ENCODE data around the gene RAP2B.
A peak's percentile ranks its signal among the peaks of the same experiment; 100 is the strongest.
"Not testable (repeated sequence)": the region's sequence is repeated elsewhere in the genome, so short reads cannot be mapped to it uniquely, and the experiment has no call there.

Gene RAP2B

DNA sequence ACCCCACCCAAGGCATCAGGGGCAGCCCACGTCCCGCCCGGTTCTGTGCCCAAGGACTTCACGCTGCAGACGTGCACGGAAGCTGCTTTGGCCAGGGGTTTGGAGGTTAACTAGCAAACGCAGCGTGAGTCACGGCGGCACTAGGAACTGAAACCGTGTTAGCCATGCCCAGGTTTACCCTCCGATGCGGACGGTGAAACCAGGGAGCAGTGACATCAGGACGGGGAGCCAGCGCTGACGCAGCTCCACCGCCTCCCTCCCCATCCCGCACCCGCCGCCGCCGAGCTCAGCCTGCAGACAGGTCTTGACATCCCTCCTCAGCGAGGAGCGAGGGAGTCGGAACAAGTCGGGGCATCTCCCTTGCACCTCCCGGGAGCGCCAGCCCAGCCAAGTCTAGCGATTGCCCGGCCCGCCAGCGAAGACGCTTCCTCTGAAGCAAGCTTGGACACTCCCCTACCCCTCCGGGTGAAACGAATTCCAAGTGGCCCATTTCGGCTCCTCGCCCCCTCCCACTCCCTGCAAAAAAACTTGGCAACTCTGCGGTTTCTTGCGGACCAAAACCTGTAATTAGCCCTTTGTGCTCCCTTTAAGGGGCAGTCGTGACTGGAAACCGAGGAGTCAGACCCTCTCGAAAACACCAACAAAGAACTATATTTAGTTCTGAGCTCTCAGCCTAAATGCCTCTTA, 1.4 kb upstream of the RAP2B start:
- DNase-seq = peak; percentile 93

- peak; percentile 100 for DNase-seq
Observed at GRCh38 chr3:153161138-153161713, 800 bp upstream of the RAP2B start.

DNA sequence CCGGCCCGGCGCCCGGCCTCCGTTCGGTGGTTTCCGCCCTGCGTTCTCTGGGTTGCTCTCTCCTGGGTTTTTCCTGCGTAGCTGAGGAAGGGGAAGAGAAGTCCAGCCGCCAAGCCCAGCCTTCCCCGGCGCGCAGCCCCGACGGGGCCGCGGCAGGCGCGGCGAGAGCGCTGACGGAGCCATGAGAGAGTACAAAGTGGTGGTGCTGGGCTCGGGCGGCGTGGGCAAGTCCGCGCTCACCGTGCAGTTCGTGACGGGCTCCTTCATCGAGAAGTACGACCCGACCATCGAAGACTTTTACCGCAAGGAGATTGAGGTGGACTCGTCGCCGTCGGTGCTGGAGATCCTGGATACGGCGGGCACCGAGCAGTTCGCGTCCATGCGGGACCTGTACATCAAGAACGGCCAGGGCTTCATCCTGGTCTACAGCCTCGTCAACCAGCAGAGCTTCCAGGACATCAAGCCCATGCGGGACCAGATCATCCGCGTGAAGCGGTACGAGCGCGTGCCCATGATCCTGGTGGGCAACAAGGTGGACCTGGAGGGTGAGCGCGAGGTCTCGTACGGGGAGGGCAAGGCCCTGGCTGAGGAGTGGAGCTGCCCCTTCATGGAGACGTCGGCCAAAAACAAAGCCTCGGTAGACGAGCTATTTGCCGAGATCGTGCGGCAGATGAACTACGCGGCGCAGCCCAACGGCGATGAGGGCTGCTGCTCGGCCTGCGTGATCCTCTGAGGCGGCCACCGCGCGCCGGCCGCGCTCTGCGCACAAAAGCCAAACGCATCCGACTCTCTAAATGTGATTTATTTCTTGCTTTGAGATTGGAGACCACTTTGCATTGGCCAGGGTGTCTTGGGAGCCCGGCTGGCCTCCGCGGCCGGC, 727 bp downstream of the RAP2B start:
- no peak for DNase-seq

DNA sequence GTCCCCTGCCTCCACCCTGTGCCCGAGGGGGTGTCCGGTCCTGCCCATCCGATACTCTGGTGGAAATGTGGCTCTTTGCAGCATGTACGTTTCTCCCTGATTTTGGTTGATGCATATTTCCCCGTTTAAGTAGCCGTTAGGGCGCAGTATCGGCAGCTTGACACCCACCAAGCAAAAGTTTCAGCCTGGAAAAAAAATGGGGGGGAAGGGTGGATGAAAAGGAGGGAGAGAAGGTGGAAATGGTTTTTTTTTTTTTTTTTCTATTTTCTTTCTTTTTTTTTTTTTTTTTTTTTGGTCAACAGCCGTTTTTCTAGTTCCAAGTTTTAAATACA, 1.3 kb downstream of the RAP2B start:
- DNase-seq = no peak

DNA sequence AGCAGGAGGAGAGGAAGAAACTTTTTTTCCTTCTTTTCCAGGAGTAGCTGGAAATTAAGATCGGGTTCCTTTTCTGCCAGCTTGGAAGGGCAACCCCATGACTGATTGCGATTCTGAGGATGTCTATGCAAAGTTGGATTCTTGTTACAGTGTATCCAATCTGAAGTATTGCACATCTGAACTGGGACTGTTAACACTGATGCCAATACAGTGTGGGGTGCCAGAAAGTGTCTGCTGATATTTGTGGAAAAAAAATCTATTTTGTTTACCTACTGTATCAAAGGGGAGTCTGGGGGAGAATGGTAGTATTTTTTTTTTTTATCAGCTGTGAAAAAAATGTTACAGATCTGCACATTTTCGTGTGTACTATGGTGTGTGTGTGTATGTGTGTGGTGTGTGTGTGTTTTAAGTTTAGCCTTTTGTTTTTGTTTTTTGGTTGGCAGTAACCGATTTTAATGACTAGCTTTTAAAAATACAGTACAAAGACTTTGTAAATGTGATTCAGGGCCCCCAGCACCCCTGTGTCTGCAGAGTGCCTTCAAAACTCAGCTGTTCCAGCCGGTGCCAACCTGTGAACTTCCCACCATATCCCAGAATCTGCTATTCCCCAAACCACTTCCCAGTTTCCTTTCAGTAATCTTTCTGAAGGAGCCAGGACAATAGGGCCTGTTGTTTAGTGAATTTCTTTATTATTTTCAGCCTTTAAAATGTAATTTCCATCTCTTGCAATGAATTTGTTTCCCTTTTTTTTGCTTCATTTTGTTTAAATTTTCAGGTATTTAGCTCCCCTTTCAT, 1.9 kb downstream of the RAP2B start:
- DNase-seq = no peak

- no peak for DNase-seq
Observed at GRCh38 chr3:153165261-153165681, 3.2 kb downstream of the RAP2B start.

- peak; percentile 28 for DNase-seq
Observed at GRCh38 chr3:153166206-153166605, 4.2 kb downstream of the RAP2B start.

- no peak for DNase-seq
Observed at GRCh38 chr3:153166796-153167195, 4.8 kb downstream of the RAP2B start.

DNA sequence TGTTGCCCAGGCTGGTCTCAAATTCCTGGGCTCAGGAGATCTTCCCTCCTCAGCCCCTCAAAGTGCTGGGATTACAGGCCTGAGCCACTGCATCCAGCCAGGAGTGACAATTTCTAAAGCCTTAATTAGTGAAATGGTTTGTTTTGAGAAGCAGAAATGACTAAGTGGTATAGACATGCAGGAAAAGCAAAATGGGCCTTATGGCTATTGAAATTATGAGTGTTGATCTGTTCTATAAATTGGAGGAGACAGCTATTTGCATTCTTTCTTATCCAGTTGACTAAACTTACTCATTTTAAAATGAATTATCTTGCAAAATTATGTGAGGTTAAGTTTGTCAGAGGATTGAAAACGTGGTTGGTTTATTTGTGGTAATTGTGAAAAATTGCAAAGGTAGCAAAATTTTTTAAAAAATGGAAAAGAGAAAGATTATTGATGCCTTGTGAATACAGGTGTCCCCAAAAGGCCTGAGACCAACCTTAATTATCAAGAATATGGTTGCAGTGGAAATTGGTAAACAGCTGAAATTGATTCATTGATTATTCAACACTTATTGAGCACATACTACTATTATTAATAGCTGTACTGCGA, 7.9 kb downstream of the RAP2B start:
- DNase-seq = no peak

- DNase-seq = no peak
Observed at GRCh38 chr3:153171256-153171655, 9.2 kb downstream of the RAP2B start.

DNA sequence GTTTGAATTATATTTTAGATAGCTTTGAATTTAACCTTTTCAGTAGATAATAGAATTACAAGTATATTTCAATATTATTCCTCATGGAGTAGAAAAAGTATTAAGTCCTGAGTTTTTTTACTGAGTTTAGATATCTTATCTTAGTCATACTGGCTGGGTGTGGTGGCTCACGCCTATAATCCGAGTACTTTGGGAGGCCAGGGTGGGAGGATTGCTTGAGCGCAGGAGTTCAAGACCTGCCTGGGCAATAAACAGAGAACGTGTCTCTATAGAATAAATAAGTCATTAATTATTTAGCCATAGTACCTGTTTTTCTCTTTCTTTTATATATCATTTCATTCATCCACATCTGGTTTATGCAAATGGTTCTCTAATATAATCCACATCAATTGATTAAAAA, 9.9 kb downstream of the RAP2B start:
- no peak for DNase-seq

DNA sequence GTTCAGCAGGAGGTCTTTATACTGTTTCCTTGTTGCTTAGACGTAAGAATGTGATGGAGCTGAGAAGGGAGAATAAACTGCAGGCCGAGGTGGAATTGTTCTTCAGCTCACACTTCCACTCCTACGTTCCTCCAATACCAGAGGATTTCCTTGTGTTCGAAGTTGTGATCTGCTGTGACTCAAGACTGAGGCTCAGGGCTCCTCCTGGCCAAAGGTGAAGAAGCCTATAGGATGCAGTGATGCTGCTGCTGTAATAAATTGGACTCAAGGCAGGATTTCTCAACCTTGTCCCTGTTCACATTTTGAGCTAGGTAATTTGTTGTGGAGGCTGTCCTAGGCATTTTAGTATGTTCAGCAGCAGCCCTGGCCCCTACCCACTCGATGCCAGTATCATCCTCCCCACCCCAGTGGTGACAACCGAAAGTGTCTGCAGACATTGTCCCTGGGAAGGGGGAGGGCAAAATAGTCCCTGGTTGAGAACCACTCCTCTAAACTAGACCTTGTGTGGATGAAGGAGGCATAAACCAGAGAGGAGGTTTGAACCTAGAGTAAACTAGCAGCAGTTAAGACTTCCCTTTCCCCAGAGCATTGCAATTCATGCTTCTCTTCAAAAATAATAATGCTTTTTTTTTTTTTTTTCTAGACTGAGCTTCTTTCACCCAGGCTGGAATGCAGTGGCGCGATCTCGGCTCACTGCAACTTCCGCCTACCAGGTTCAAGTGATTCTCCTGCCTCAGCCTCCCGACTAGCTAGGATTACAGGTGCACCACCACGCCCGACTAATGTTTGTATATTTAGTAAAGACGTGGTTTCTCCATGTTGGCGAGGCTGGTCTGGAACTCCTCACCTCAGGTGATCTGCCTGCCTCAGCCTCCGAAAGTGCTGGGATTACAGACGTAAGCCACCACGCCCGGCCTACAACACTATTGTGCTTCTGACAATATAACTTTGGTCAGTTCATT, 11.1 kb downstream of the RAP2B start:
- DNase-seq = no peak

GRCh38 chr3:153173758-153174516, 11.9 kb downstream of the RAP2B start:
- peak; percentile 85 for DNase-seq

- no peak for DNase-seq
Observed at GRCh38 chr3:153176197-153176596, 14.2 kb downstream of the RAP2B start.

DNA sequence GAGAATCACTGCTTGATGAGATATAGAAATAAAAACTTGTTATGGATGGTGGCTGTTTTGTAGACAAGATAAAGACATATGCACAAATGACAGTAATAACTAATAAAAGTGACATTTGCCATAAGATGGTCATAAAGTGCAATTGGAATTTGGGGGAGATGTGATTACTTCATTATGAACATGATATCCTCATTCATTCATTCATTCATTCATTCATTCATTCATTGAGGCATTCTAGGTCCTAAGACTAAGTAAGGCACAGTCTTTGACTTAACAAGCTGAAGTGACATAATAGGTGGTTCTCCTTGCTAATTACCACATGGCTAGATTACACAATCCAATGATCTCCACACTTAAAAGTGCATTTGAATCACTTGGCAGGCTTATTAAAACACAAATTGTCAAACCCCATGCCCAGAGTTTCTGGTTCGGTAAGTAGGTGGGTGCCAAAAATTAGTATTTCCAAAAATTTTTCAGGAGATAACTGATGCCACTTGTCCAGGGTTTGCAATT, 18.9 kb downstream of the RAP2B start:
- DNase-seq = no peak

DNA sequence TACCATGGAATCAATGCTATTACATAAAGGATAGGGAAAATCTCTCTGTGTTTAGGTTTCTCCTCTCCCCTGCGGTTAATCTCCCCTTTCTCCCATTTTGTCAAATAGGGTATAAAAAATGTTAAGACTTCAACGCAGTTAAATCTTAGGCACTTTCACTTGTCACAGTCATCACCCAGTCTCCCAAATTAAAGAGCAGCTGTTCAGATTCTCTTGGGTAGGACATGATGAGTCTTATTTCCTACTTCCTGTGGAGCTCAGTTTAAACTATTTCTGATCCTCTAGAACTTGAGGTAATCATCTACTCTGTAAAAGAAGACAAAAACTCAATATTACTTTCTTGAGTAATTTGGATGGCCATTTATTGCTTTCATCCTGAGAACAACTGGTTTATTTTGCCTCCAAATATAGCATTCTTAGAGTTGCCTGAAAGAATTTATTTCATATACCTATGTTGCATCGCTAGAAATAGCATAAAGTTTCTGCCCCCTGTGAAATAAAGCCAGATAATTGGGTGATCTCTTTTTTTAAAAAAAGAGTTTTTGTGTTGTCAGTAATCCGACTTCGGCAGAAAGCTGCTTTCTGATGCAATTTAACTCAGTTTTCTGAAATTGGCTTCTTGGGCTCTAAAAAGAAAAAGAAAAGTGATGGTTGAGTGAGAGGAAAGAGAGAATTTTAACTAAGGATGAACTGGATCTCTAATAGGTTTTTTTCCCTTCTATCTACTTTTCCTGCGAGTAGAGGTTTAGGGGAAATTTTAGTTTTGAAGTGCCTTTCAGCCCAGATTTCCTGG, 20.7 kb downstream of the RAP2B start:
- no peak for DNase-seq

DNA sequence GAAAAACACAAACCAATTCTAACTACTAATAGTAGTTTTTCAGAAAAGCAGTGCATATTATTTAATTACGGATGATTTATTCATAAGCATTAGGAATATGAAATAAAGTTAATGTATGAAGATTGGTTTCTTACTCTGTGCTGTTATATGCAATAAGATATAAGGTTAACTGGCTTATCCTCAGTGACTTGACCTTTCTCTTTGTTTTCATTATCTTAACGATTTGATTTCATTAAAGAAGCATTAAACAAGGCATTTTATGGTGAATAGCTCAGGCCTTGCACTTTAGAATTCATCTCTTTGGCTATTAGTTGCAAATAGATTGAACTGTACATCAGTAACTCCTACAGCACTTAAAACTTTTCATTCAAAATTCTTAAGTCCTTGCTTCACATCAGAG, 28.9 kb downstream of the RAP2B start:
- DNase-seq = no peak

GRCh38 chr3:153192327-153192726, 30.3 kb downstream of the RAP2B start:
- DNase-seq = no peak

DNA sequence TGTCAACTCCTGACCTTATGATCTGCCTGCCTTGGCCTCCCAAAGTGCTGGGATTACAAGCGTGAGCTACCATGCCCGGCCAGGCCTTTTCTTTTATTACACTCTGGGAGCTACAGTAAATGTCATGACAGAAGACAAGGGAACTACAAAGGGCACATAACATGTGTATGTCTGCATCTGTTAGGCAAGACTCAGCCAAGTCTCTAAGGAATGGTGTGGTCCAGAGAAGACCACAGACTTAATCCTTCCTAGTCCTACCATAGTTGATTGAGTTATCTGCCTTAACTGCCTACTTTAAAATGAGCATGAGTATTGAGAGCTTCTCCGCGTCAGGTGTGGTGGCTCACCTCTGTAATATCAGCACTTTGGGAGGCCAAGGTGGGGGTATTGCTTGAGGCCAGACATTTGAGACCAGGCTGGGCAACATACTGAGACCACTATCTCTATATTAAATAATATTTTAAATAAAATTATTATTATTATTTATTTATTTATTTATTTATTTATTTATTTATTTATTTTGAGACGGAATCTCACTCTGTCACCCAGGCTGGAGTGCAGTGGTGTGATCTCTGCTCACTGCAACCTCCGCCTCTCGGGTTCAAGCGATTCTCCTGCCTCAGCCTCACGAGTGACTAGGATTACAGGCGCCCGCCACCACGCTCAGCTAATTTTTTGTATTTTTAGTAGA, 31.9 kb downstream of the RAP2B start:
- not testable (repeated sequence) for DNase-seq

Data from NCI-H226 (cell line).